Thymus (tissue), 11 donors: ENCODE measurements around the gene PSMD3. TPM values are rescaled to one million over a fixed set of nuclear protein-coding genes. Genes with fewer than 3 reads are reported as not detected.

Experiments used
- DNase-seq, 9 donors: peaks; one replicate each; pipeline ENCODE4 v3.0.0-alpha.2; 2013; ENCODE audit warnings: low spot score in 9 of 9, low read depth in 6 of 9, missing footprints in 1 of 9
- H3K27ac ChIP-seq, 2 donors: one replicate each; pipeline ENCODE4 v1.5.1; 2013; ENCODE audit warnings: control low read depth in 1 of 2, low read depth in 1 of 2, low read length in 1 of 2, mild to moderate bottlenecking in 1 of 2, moderate library complexity in 1 of 2
- H3K27me3 ChIP-seq, 2 donors: one replicate each; pipeline ENCODE4 v1.5.1; 2013; ENCODE audit warnings: low read length in 1 of 2; ENCODE audit not compliant: control insufficient read depth in 2 of 2, insufficient read depth in 1 of 2
- H3K36me3 ChIP-seq, 2 donors: one replicate each; pipeline ENCODE4 v1.5.1; 2013; ENCODE audit warnings: low read length in 1 of 2, mild to moderate bottlenecking in 1 of 2, moderate library complexity in 1 of 2; ENCODE audit not compliant: control insufficient read depth in 2 of 2, insufficient read depth in 2 of 2
- H3K4me1 ChIP-seq, 2 donors: one replicate each; pipeline ENCODE4 v1.5.1; 2013; ENCODE audit warnings: low read length in 2 of 2; ENCODE audit not compliant: control insufficient read depth in 2 of 2, insufficient read depth in 2 of 2
- H3K4me3 ChIP-seq, 2 donors: one replicate each; pipeline ENCODE4 v1.5.1; 2013; ENCODE audit warnings: low read length in 2 of 2, control low read depth in 1 of 2, mild to moderate bottlenecking in 1 of 2
- H3K9me3 ChIP-seq, 2 donors: one replicate each; pipeline ENCODE4 v1.5.1; 2013; ENCODE audit warnings: low read length in 1 of 2, mild to moderate bottlenecking in 1 of 2; ENCODE audit not compliant: control insufficient read depth in 2 of 2, insufficient read depth in 1 of 2
- WGBS: extraction: QIAGEN DNeasy Blood & Tissue Kit; methylation state at CpG from one replicate; pipeline ENCODE4 v1.1.7; 2013; 5-methylcytosine and 5-hydroxymethylcytosine counted together
- polyA plus RNA-seq: library from polyadenylated mRNA; stranded (reverse); fragments of 200-250 nt; gene quantifications from one replicate; pipeline ENCODE4 v1.2.3, GENCODE V29; 2013
- total RNA-seq: library from RNA; stranded (reverse); fragments of 120-200 nt; gene quantifications from one replicate; pipeline ENCODE4 v1.2.4, GENCODE V29; 2013
- donor health status: healthy.

Gene PSMD3
- total and polyA plus RNA-seq, 2 donors, result 48.1 to 71.8 TPM

- DNase-seq, result no peak
- Histone ChIP-seq H3K4me3 (no peak overlapping the region), H3K36me3 (no peaks in the 10 kb centered on the region), H3K27ac (no peak overlapping the region), H3K9me3 (no peaks in the 10 kb centered on the region), H3K27me3 (peaks cover 0 to 23% of the 10 kb centered on the region in 2 donors), H3K4me1 (peaks cover 2 to 22% of the 10 kb centered on the region in 2 donors)
- WGBS, result 92% methylated on average over 6 of the region's 6 CpGs
These were observed 13.8 kb upstream of the PSMD3 start for GRCh38 chr17:39966771-39967170.

- H3K27me3 ChIP-seq, result peaks cover 0 to 24% of the 10 kb centered on the region in 2 donors
- DNase-seq, result no peak
- 92% methylated on average over 2 of the region's 2 CpGs for WGBS
These were observed 11.8 kb upstream of the PSMD3 start for GRCh38 chr17:39968761-39969160.

GRCh38 chr17:39969375-39969774, 11.2 kb upstream of the PSMD3 start:
- no peaks in the 10 kb centered on the region for H3K36me3 ChIP-seq
- no peaks in the 10 kb centered on the region for H3K9me3 ChIP-seq
- no peak for DNase-seq
- H3K4me1 ChIP-seq, result peaks cover 0 to 3% of the 10 kb centered on the region in 2 donors
- no peak overlapping the region for H3K27ac ChIP-seq
- H3K27me3 ChIP-seq, result peaks cover 0 to 24% of the 10 kb centered on the region in 2 donors
- no peak overlapping the region for H3K4me3 ChIP-seq
- 95% methylated on average over 6 of the region's 6 CpGs for WGBS

More at GRCh38 chr17:39968761-39969160, 11.8 kb upstream of the PSMD3 start:
- Histone ChIP-seq H3K27ac (no peak overlapping the region), H3K36me3 (no peaks in the 10 kb centered on the region), H3K4me1 (peaks cover 0 to 6% of the 10 kb centered on the region in 2 donors), H3K4me3 (no peak overlapping the region), H3K9me3 (no peaks in the 10 kb centered on the region)

GRCh38 chr17:39970157-39970692, 10.4 kb upstream of the PSMD3 start:
- WGBS, result 80% methylated on average over 7 of the region's 7 CpGs
- Histone ChIP-seq H3K27me3 (peaks cover 0 to 24% of the 10 kb centered on the region in 2 donors), H3K36me3 (no peaks in the 10 kb centered on the region), H3K27ac (no peak overlapping the region), H3K4me1 (peaks cover 0 to 3% of the 10 kb centered on the region in 2 donors), H3K9me3 (no peaks in the 10 kb centered on the region), H3K4me3 (no peak overlapping the region)
- no peak for DNase-seq

- no peak overlapping the region for H3K27ac ChIP-seq
- no peaks in the 10 kb centered on the region for H3K36me3 ChIP-seq
- H3K4me3 ChIP-seq, result no peak overlapping the region
- DNase-seq, result no peak
- WGBS, result 98% methylated on average over 4 of the region's 4 CpGs
- H3K27me3 ChIP-seq, result peaks cover 0 to 22% of the 10 kb centered on the region in 2 donors
- peaks cover 0 to 3% of the 10 kb centered on the region in 2 donors for H3K4me1 ChIP-seq
- H3K9me3 ChIP-seq, result no peaks in the 10 kb centered on the region
These were observed 9.5 kb upstream of the PSMD3 start for GRCh38 chr17:39971076-39971603.

GRCh38 chr17:39972271-39972670, 8.3 kb upstream of the PSMD3 start:
- Histone ChIP-seq H3K27me3 (peaks cover 0 to 22% of the 10 kb centered on the region in 2 donors), H3K4me1 (peaks cover 0 to 3% of the 10 kb centered on the region in 2 donors), H3K27ac (no peak overlapping the region), H3K9me3 (no peaks in the 10 kb centered on the region), H3K36me3 (no peaks in the 10 kb centered on the region), H3K4me3 (no peak overlapping the region)
- 47% methylated on average over 3 of the region's 3 CpGs for WGBS
- DNase-seq, result no peak

GRCh38 chr17:39973496-39973895, 7.1 kb upstream of the PSMD3 start:
- Histone ChIP-seq H3K9me3 (no peaks in the 10 kb centered on the region), H3K4me3 (no peak overlapping the region), H3K4me1 (peaks cover 0 to 3% of the 10 kb centered on the region in 2 donors), H3K36me3 (no peaks in the 10 kb centered on the region), H3K27ac (no peak overlapping the region), H3K27me3 (peaks cover 0 to 22% of the 10 kb centered on the region in 2 donors)
- WGBS, result 98% methylated on average over 2 of the region's 2 CpGs
- no peak for DNase-seq

- WGBS, result 87% methylated on average over 5 of the region's 5 CpGs
- no peaks in the 10 kb centered on the region for H3K9me3 ChIP-seq
These were observed 6.2 kb upstream of the PSMD3 start for GRCh38 chr17:39974433-39974832.

GRCh38 chr17:39975801-39976200, 4.8 kb upstream of the PSMD3 start:
- H3K4me3 ChIP-seq, result no peak overlapping the region
- DNase-seq, result no peak
- no peak overlapping the region for H3K27ac ChIP-seq
- 90% methylated on average over 4 of the region's 4 CpGs for WGBS
- peaks cover 5 to 12% of the 10 kb centered on the region in 2 donors for H3K4me1 ChIP-seq
- no peaks in the 10 kb centered on the region for H3K36me3 ChIP-seq
- no peaks in the 10 kb centered on the region for H3K9me3 ChIP-seq
- H3K27me3 ChIP-seq, result peaks cover 0 to 8% of the 10 kb centered on the region in 2 donors

More at GRCh38 chr17:39974433-39974832, 6.2 kb upstream of the PSMD3 start:
- DNase-seq, result no peak
- Histone ChIP-seq H3K4me1 (peaks cover under 1 to 7% of the 10 kb centered on the region in 2 donors), H3K27me3 (peaks cover 0 to 17% of the 10 kb centered on the region in 2 donors), H3K36me3 (no peaks in the 10 kb centered on the region), H3K27ac (no peak overlapping the region), H3K4me3 (no peak overlapping the region)
